ENCODE measurements around the gene FCN2. TPM values are rescaled to one million over a fixed set of nuclear protein-coding genes. Genes with fewer than 3 reads are reported as not detected.

FCN2 gene
- total and polyA plus RNA-seq, 10 donors, result 0.38 to 7.6 (median 1.8) TPM; not detected in 1

DNA sequence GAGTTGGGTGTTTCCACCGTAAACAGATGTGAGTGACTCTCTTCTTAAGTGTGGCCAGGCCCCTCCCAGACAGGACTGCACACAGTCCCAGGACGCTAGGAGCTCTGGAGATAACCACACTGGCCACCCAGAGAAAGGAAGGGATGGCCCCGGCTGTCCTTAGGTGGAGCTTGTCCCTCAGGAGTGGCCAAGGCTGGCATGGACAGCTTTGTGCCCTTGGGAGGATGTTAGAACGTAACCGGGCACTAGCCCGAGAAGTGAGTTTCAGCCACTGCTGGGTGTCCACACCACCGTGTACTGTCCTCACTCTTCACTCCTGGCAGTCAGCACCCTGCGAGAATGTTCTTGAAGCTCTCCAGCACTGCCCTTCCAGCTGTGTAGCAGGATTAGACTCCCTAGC is 35.8 kb upstream of the FCN2 start:
- H3K27ac ChIP-seq, result peak overlapping the region in 3 of 8 donors; percentile 7 to 36 (median 30)

DNA sequence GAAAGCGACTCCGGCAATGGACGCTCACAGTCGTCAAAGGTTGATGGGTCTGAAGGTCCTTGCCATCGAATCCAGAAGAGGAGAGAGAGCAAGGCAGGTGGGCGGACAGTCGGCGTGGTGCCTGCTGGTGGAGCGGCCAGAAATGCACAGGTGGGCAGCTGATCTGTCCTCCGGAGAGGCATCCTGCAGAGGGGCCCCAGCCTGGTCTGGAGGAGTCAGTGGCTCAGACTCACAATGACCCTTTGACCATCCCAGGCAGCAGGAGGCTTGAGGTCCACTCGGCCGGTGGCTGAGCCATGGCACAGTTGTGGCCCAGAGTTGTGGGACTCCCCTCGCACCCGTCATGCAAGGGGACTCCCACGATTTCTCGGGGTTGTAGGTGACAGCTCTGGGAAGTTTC is 34.4 kb upstream of the FCN2 start:
- intact Hi-C loops (cut with DNase I; ENCODE audit: low total_unique reads), result no loop called here
- 81 to 91% (median 89%) methylated on average over 16 of the region's 16 CpGs for WGBS, 5 donors
- H3K36me3 ChIP-seq, result peaks cover 0 to 24% (median 0%) of the 10 kb centered on the region in 6 donors
- no peak overlapping the region for H3K4me3 ChIP-seq
- H3K4me1 ChIP-seq, result peaks cover 0 to 7% (median 0%) of the 10 kb centered on the region in 6 donors
- H3K27me3 ChIP-seq (replicated peaks in 1 of 7), result no peaks in the 10 kb centered on the region
- H3K9me3 ChIP-seq, result peaks cover 0 to 16% (median 0%) of the 10 kb centered on the region in 8 donors
- H3K27ac ChIP-seq, result no peak overlapping the region
- TF ChIP-seq POLR2AphosphoS5 (IDR thresholded peaks at IDR 0.05) (no peak), POLR2A (IDR thresholded peaks at IDR 0.05) (no peak)
- TF ChIP-seq, protein P1, sequence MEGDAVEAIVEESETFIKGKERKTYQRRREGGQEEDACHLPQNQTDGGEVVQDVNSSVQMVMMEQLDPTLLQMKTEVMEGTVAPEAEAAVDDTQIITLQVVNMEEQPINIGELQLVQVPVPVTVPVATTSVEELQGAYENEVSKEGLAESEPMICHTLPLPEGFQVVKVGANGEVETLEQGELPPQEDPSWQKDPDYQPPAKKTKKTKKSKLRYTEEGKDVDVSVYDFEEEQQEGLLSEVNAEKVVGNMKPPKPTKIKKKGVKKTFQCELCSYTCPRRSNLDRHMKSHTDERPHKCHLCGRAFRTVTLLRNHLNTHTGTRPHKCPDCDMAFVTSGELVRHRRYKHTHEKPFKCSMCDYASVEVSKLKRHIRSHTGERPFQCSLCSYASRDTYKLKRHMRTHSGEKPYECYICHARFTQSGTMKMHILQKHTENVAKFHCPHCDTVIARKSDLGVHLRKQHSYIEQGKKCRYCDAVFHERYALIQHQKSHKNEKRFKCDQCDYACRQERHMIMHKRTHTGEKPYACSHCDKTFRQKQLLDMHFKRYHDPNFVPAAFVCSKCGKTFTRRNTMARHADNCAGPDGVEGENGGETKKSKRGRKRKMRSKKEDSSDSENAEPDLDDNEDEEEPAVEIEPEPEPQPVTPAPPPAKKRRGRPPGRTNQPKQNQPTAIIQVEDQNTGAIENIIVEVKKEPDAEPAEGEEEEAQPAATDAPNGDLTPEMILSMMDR (IDR thresholded peaks at IDR 0.05 in 8 of 11, conservative IDR thresholded peaks at IDR 0.05 in 3 of 11), result no peak
- no peak for DNase-seq

More for the DNA sequence above, 35.8 kb upstream of the FCN2 start:
- TF ChIP-seq, protein P1 (IDR thresholded peaks at IDR 0.05 in 8 of 11, conservative IDR thresholded peaks at IDR 0.05 in 3 of 11), result no peak
- TF ChIP-seq POLR2AphosphoS5 (IDR thresholded peaks at IDR 0.05) (no peak), POLR2A (IDR thresholded peaks at IDR 0.05) (no peak)
- H3K4me3 ChIP-seq, result no peak overlapping the region
- WGBS, 5 donors, result 68 to 87% (median 71%) methylated on average over 6 to 8 of the region's 8 CpGs
- peaks cover 0 to 24% (median 0%) of the 10 kb centered on the region in 6 donors for H3K36me3 ChIP-seq
- intact Hi-C loops (cut with DNase I; ENCODE audit: low total_unique reads), result no loop called here
- H3K9me3 ChIP-seq, result peaks cover 0 to 5% (median 0%) of the 10 kb centered on the region in 8 donors
- peaks cover 0 to 7% (median 0%) of the 10 kb centered on the region in 6 donors for H3K4me1 ChIP-seq
- no peak for DNase-seq
- H3K27me3 ChIP-seq (replicated peaks in 1 of 7), result no peaks in the 10 kb centered on the region

DNA sequence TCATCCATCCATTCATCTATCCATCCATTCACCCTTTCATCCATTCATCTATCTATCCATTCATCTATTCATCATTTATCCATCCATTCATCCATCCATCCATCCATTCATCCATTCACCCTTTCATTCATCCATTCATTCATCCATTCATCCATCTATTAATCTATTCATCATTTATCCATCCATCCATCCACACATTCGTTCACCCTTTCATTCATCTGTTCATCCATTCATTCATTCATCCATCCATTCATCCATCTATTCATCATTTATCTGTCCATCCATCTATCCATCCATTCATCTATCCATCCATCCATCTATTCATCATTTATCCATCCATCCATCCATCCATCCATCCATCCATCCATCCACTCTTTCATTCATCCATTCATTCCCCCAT is 33.9 kb upstream of the FCN2 start:
- no peaks in the 10 kb centered on the region for H3K27me3 ChIP-seq (replicated peaks in 1 of 7)
- H3K27ac ChIP-seq, result no peak overlapping the region
- intact Hi-C loops (cut with DNase I; ENCODE audit: low total_unique reads), result no loop called here
- H3K9me3 ChIP-seq, result peaks cover 0 to 20% (median 0%) of the 10 kb centered on the region in 8 donors
- TF ChIP-seq POLR2A (IDR thresholded peaks at IDR 0.05), result no peak
- TF ChIP-seq POLR2AphosphoS5 (IDR thresholded peaks at IDR 0.05), result no peak
- TF ChIP-seq, protein P1 (IDR thresholded peaks at IDR 0.05 in 8 of 11, conservative IDR thresholded peaks at IDR 0.05 in 3 of 11), result no peak
- DNase-seq, result no peak
- no peak overlapping the region for H3K4me3 ChIP-seq
- peaks cover 0 to 23% (median 0%) of the 10 kb centered on the region in 6 donors for H3K36me3 ChIP-seq
- H3K4me1 ChIP-seq, result peaks cover 0 to 7% (median 0%) of the 10 kb centered on the region in 6 donors
- WGBS, 5 donors, result 70 to 91% (median 91%) methylated on average over 1 of the region's 1 CpG

DNA sequence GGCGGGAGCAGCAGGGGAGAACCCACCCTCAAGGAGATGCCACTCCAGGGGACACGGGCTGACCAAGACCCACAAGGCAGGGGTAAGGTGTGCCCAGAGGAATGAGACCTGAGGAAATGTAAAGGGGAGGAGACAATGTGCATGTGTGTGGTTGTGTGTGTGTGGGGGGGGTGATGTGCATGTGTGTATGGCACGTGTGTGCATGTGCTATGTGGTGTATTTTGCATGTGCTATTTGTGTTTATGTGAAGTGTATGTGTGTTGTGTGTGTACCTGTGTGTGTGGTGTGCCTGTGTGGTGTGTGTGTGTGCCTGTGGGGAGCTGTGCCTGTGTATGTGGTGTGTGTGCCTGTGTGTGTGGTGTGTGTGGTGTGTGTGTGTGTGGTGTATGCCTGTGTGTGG is 33.5 kb upstream of the FCN2 start:
- Histone ChIP-seq H3K27ac (no peak overlapping the region), H3K4me1 (peaks cover 0 to 7% (median 0%) of the 10 kb centered on the region in 6 donors), H3K4me3 (no peak overlapping the region), H3K9me3 (peaks cover 0 to 20% (median 0%) of the 10 kb centered on the region in 8 donors), H3K27me3 (replicated peaks in 1 of 7) (no peaks in the 10 kb centered on the region), H3K36me3 (peaks cover 0 to 18% (median 0%) of the 10 kb centered on the region in 6 donors)
- intact Hi-C loops (cut with DNase I; ENCODE audit: low total_unique reads), result no loop called here
- no peak for DNase-seq
- 80 to 93% (median 84%) methylated on average over 3 of the region's 3 CpGs for WGBS, 5 donors
- TF ChIP-seq, protein P1 (IDR thresholded peaks at IDR 0.05 in 8 of 11, conservative IDR thresholded peaks at IDR 0.05 in 3 of 11), result no peak
- TF ChIP-seq POLR2A (IDR thresholded peaks at IDR 0.05) (no peak), POLR2AphosphoS5 (IDR thresholded peaks at IDR 0.05) (no peak)
